HG03575 (cell line): ENCODE measurements around the gene PCDH9.

ENCODE experiments used
- ATAC-seq: cut with Tn5 transposase; IDR thresholded peaks from one replicate; pipeline ENCODE4 v1.9.1; 2021; ENCODE audit not compliant: unreplicated experiment, insufficient number of reproducible peaks, low FRiP score; ENCODE audit errors: extremely low read depth

PCDH9 gene

DNA sequence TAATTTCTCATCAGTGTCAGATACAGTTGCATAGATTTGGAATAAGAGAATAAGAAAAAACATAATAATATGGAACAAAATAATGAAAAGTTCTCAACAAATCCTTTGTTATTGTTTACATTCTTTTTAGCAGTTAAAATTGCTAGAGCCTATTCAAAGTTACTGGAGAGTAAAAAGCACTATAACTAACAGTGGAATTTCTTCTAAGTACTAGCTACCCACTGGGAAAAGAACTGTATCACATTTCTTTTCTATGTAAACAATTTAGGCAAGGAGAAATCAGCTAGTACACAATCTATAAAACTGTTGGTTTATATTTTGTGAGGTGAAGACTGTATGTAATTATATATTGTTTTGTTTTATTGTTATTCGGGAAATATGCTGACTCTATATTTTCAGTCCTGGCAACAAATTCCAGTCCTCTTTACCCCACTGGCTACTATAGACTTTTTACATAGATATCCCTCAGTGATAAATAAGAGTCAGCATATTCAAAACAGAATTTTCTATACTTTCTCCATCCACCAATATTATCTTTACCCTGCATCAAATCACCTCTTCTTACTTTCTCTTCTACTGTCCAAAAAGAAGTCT lies 222.0 kb downstream of the PCDH9 start:
- ATAC-seq = no peak

DNA sequence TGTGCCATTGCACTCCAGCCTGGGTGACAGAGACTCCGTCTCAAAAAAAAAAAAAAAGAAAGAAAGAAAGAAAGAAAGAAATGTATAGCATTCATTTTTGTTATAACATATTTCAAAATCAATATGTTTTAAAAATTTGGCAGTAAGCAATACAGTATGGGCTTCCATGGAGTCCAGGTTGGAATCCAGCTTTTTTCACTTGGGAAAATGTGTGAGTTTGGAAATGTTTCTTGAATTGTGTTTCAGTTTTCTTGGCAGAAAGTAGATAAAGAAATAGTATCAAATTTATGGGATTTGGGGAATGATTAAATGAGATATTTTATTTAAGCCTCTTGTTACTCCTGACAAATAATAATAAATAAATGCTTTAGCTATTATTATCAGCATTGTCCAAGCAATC lies 225.6 kb downstream of the PCDH9 start:
- no peak for ATAC-seq

GRCh38 chr13:67003743-67004142 lies 226.4 kb downstream of the PCDH9 start:
- ATAC-seq = no peak

DNA sequence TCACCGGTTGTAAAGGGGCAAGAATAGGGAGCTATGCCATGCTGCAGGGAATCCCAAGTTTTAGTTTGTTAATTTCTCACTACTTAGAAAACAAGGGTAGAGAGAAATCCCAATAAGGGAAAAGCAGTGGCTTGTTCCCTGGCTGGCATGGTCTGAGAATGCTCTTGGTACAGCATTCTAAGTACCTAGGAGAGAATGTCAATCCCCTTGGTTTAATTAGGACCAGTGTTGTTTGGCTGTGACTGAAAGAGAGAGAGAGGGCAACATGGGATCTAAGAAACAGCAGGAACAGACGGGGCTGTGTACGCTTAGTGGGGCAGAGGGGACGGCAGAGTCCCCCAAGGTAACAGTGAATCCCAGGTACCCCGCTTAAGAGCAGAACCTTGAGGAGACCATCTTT lies 228.8 kb downstream of the PCDH9 start:
- ATAC-seq = no peak

DNA sequence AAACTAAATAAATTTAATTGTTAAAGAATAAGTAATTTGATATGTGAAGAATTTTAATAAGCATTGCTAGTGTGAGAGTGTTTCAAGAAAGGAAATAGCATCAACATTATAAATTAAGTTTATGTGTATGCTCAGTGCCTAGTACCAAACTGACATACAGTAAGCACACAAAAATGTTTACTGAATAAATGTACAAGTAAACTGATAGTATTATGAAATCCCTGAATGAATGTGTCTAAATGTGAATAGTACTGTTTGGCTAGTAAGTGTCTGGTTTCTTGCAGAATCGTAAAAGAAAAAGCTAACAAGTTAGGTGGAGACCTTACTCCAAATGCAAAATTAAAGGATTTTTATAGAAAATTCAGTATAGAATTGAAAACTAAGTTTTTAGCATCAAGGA lies 233.6 kb downstream of the PCDH9 start:
- no peak for ATAC-seq

DNA sequence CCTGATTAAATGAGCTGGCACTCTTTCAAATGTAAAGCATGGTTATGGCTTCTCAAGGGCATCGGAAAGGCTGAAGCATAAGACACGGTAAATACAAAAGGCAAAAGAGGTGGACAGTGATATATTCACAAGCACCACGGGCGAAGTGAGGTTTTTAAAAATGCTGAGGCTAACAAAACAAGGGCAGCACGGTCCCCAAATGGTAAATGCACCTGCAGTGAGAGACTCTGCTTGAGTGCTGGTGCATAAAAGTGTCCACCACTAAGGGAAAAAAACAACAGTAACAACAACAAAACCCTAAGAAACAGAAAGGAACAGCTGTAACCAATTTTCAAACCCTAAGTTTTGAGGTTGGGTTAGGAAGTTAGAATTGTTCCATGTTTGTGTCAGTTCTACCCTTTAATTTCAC lies 234.9 kb downstream of the PCDH9 start:
- peak; percentile 63 for ATAC-seq

GRCh38 chr13:66994517-66995202 lies 235.5 kb downstream of the PCDH9 start:
- peak; percentile 16 for ATAC-seq

- peak; percentile 55 for ATAC-seq
Observed at GRCh38 chr13:66994097-66994496, 236.0 kb downstream of the PCDH9 start.

DNA sequence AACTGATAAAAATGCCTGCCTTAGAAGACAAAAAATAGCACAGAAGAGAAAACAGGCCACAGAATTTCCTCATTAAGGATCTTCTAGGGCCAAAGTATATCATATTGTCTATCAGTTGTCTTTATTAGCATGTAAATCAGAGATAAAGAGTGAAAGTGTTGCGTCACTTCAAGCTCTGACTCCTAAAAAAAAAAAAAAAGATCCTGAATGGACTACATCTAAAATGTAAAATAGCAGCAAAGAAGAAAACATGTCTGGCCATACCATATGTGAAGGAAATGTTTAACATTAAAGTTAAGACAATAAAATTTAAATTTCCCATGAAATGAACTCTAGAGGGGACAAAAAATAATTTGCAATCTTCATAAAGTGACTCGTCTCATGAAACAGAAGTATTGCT lies 237.4 kb downstream of the PCDH9 start:
- no peak for ATAC-seq

DNA sequence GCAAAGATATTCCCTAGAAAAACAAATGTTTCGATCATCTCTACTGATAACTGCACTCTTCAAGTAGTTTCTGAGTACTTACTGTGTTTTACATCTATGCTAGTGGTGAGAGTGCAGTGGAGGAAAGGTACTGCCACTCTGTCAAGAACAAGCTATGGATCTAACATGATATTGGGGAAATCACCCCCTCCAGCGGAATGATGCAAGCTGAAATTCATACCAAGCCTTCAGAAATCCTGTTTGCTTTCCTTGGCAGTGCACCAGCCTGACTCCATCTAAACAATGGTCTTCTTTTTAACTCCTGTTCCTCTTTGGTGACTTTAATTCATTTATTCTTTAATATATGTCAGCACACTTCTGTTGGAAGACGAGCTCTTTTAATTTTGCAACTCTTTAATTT lies 238.0 kb downstream of the PCDH9 start:
- no peak for ATAC-seq

GRCh38 chr13:66984241-66984640 lies 245.9 kb downstream of the PCDH9 start:
- ATAC-seq = no peak

- no peak for ATAC-seq
Observed at GRCh38 chr13:66981912-66982311, 248.2 kb downstream of the PCDH9 start.

GRCh38 chr13:66977161-66977560 lies 253.0 kb downstream of the PCDH9 start:
- no peak for ATAC-seq

DNA sequence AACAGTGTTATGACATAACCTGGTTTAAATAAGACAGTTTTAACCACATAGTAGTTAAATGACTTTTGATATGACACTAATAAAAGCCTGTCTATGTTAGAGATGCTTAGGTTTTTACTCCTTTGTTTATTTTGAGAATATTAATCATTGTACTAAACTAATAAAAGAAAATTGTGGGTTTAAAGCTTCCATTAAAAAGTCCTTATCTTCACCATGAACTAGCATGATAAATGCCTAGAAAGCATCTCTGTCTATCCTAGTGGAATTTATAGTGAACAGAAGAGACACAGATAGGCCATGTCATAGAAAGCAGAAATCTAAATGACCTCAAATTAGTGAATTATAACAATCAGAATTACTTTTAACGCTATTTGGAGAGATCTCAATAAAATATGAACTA lies 255.2 kb downstream of the PCDH9 start:
- no peak for ATAC-seq

GRCh38 chr13:66974174-66974573 lies 256.0 kb downstream of the PCDH9 start:
- no peak for ATAC-seq

DNA sequence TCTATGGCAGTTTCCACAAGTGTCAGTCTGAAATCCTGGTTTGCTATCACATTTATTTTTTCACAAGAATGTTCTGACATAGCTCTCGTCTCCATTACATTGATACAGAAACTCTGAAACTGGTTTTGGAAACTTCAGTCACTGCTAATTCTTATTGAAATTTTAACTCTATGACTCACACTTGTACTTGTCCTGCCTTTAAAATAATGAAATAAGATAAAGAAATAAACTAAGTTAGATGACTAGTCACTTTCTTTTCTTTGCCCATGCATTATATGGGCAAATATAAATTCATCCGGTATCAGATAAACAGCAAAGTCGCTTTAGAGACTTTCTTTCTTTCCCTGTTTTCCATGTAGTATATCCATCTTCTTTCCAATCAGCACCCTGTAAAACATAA lies 257.5 kb downstream of the PCDH9 start:
- ATAC-seq = no peak

DNA sequence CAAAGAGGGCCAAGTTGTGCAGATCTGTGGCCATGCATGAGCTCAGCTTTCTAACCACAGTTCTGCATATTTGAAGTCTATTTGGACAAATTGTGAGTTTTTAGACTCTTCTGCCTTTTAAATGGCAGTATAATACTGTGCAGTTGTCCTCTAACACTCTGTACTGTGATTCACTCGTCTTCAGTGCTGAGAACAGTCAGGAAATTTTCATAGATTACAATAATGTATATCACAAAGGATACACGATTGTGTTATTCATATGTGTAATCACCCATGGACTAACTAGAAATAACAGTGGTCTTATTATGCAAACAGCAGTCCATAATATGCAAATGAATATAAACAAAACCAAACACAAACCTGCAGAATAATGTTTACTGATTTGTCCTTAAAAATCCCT lies 259.1 kb downstream of the PCDH9 start:
- ATAC-seq = no peak

- ATAC-seq = no peak
Observed at GRCh38 chr13:66969291-66969690, 260.8 kb downstream of the PCDH9 start.

GRCh38 chr13:66967811-66968597 lies 262.1 kb downstream of the PCDH9 start:
- no peak for ATAC-seq

DNA sequence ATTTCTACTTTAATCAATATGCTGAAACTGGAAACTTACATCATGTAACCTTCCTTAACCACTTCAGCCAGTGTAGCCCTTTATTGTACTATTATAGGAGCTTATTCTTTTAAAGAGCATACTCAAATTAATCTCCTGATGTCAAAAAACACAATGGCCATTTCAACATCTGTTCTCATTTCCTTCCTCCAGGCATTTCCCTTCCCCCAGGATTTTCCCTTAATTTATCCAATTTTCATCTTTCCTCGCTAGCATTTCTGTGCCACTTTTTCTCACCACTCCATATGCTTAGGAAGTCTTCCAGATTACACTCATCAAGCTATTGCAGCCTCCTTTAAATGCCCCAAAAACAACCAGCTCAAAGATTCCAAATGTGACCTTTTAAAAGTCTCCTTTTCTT lies 265.0 kb downstream of the PCDH9 start:
- ATAC-seq = no peak
